Liver (tissue), 9 donors: Measurements from ENCODE around the gene COL7A1. TPM values are rescaled to one million over a fixed set of nuclear protein-coding genes. Genes with fewer than 3 reads are reported as not detected.

Experiments used
- DNase-seq: peaks from one replicate; pipeline ENCODE4 v3.0.0-alpha.2; 2017; ENCODE audit warnings: low spot score
- H3K27ac ChIP-seq, 2 donors: one replicate each; pipeline ENCODE4 v1.7.0; 2013; ENCODE audit warnings: inconsistent platforms in 2 of 2, low read length in 2 of 2, control low read depth in 1 of 2, low read depth in 1 of 2, mild to moderate bottlenecking in 1 of 2
- H3K27me3 ChIP-seq, 4 donors: one replicate each; pipeline versions ENCODE4 v1.6.1 to v1.7.0; 2013; ENCODE audit warnings: low read length in 3 of 4, inconsistent platforms in 1 of 4, mild to moderate bottlenecking in 1 of 4, moderate library complexity in 1 of 4; ENCODE audit not compliant: control insufficient read depth in 4 of 4, insufficient read depth in 4 of 4
- H3K36me3 ChIP-seq, 4 donors: one replicate each; pipeline versions ENCODE4 v1.6.1 to v1.7.0; 2013; ENCODE audit warnings: low read length in 3 of 4, mild to moderate bottlenecking in 3 of 4, low read depth in 1 of 4, moderate library complexity in 1 of 4; ENCODE audit not compliant: control insufficient read depth in 4 of 4, insufficient read depth in 3 of 4
- H3K4me1 ChIP-seq, 4 donors: one replicate each; pipeline versions ENCODE4 v1.6.1 to v1.7.0; 2013; ENCODE audit warnings: low read length in 3 of 4, mild to moderate bottlenecking in 3 of 4, moderate library complexity in 1 of 4; ENCODE audit not compliant: control insufficient read depth in 4 of 4, insufficient read depth in 4 of 4
- H3K4me3 ChIP-seq, 3 donors: one replicate each; pipeline versions ENCODE4 v1.6.1 to v1.7.0; 2013; ENCODE audit warnings: low read length in 3 of 3, control low read depth in 1 of 3, low read depth in 1 of 3, mild to moderate bottlenecking in 1 of 3
- H3K9ac ChIP-seq, 2 donors: one replicate each; pipeline ENCODE4 v1.7.0; 2013; ENCODE audit warnings: low read length in 2 of 2, mild to moderate bottlenecking in 2 of 2, moderate library complexity in 2 of 2, control low read depth in 1 of 2, low read depth in 1 of 2
- H3K9me3 ChIP-seq, 4 donors: one replicate each; pipeline versions ENCODE4 v1.6.1 to v1.7.0; 2013; ENCODE audit warnings: low read length in 3 of 4; ENCODE audit not compliant: control insufficient read depth in 4 of 4
- EGR1 ChIP-seq, 2 donors: IDR thresholded peaks; 2 replicates each; pipeline ENCODE4 v1.6.1; 2016 to 2018; ENCODE audit warnings: antibody characterized with exemption in 2 of 2, low read depth in 2 of 2
- FOXA1 ChIP-seq: IDR thresholded peaks from 2 replicates; pipeline ENCODE4 v1.6.1; 2016; ENCODE audit warnings: antibody characterized with exemption
- FOXA2 ChIP-seq: IDR thresholded peaks from 2 replicates; pipeline ENCODE4 v1.6.1; 2016; ENCODE audit warnings: antibody characterized with exemption
- GABPA ChIP-seq, 2 donors: IDR thresholded peaks in 1 of 2; conservative IDR thresholded peaks in 1 of 2; 2 replicates each; pipeline ENCODE4 v1.6.1; 2016; ENCODE audit warnings: antibody characterized with exemption in 2 of 2, mild to moderate bottlenecking in 1 of 2, moderate library complexity in 1 of 2
- HNF4A ChIP-seq, 2 donors: conservative IDR thresholded peaks; 2 replicates each; pipeline ENCODE4 v1.6.1; 2016; ENCODE audit warnings: antibody characterized with exemption in 2 of 2, mild to moderate bottlenecking in 2 of 2
- JUND ChIP-seq, 2 donors: IDR thresholded peaks; 2 replicates each; pipeline ENCODE4 v1.6.1; 2016; ENCODE audit warnings: antibody characterized with exemption in 2 of 2
- NR2F2 ChIP-seq: IDR thresholded peaks from 2 replicates; pipeline ENCODE4 v1.6.1; 2016; ENCODE audit warnings: antibody characterized with exemption
- RAD21 ChIP-seq, 2 donors: IDR thresholded peaks; 2 replicates each; pipeline ENCODE4 v1.6.1; 2016; ENCODE audit warnings: antibody characterized with exemption in 2 of 2, mild to moderate bottlenecking in 2 of 2
- RXRA ChIP-seq, 2 donors: IDR thresholded peaks; 2 replicates each; pipeline ENCODE4 v1.6.1; 2017 to 2018; ENCODE audit warnings: antibody characterized with exemption in 2 of 2, mild to moderate bottlenecking in 1 of 2
- TAF1 ChIP-seq: conservative IDR thresholded peaks from 2 replicates; pipeline ENCODE4 v1.6.1; 2016; ENCODE audit warnings: antibody characterized with exemption, mild to moderate bottlenecking
- YY1 ChIP-seq: IDR thresholded peaks from 2 replicates; pipeline ENCODE4 v1.6.1; 2016; ENCODE audit warnings: antibody characterized with exemption, mild to moderate bottlenecking
- WGBS: extraction: QIAGEN DNeasy Blood & Tissue Kit; methylation state at CpG from one replicate; pipeline ENCODE4 v1.1.7; 2013; 5-methylcytosine and 5-hydroxymethylcytosine counted together
- polyA plus RNA-seq, 2 donors: library from polyadenylated mRNA; stranded (reverse) in 1 of 2; unstranded in 1 of 2; fragments of 200-250 nt in 1 of 2; fragments of >200 nt in 1 of 2; fragmentation: Nextera tagmentation in 1 of 2; extraction: Ambion mirVana in 1 of 2; gene quantifications; one replicate each; pipeline versions ENCODE4 v1.2.1 to v1.2.3, GENCODE V29; 2013 to 2015
- total RNA-seq, 2 donors: library from RNA; depleted of rRNA; stranded (reverse); fragments of >200 nt; gene quantifications; one replicate each; pipeline ENCODE4 v1.2.3, GENCODE V29; 2014
- TF ChIP-seq, protein P1 (sequence below): IDR thresholded peaks from 2 replicates; pipeline ENCODE4 v1.6.1; 2016; ENCODE audit warnings: antibody characterized with exemption
- TF ChIP-seq, protein P2 (sequence below): IDR thresholded peaks from 2 replicates; pipeline ENCODE4 v1.6.1; 2016; ENCODE audit warnings: antibody characterized with exemption
- TF ChIP-seq, protein P3 (sequence below): IDR thresholded peaks from 2 replicates; pipeline ENCODE4 v1.6.1; 2016; ENCODE audit warnings: antibody characterized with exemption
- TF ChIP-seq, protein P4 (sequence below): fragments of 150-350 bp; IDR thresholded peaks from 2 replicates; pipeline ENCODE4 v1.5.1; 2017; ENCODE audit warnings: improper control_type of control experiment, low read depth, low read length; ENCODE audit not compliant: missing input control
- donor health status: healthy.
- donor health status: healthy.
- donor health status: healthy.
- donor health status: healthy.
- donor health status: healthy.

The COL7A1 gene
- total and polyA plus RNA-seq, 4 donors: 0.24 to 0.84 (median 0.40) TPM

DNA sequence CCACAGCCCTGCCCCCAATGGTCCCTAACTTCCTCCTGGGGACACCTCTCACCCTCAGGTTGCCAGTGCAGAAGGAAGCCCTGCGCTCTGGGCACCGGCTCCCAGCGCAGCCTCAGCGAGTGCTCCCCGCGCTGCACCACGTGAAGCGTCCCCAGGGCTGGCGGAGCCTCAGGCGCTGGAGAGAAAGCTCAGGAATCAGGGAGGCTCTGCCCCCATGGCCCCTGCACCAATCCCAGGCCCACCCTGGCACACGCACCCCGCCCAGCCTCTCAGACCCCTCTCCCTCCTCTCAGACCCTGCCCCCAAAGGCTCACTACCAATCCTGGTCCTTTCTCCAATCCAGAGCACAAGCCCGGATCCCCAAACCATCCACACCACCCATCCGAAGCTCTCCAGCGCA is 6.9 kb downstream of the COL7A1 start:
- Histone ChIP-seq H3K27ac (no peak overlapping the region), H3K4me3 (no peak overlapping the region), H3K27me3 (no peaks in the 10 kb centered on the region), H3K4me1 (no peaks in the 10 kb centered on the region), H3K9me3 (no peaks in the 10 kb centered on the region), H3K9ac (no peak overlapping the region), H3K36me3 (no peaks in the 10 kb centered on the region)
- no peak for TF ChIP-seq FOXA2
- TF ChIP-seq GABPA (IDR thresholded peaks at IDR 0.05 in 1 of 2, conservative IDR thresholded peaks at IDR 0.05 in 1 of 2): no peak
- TF ChIP-seq, protein P1, sequence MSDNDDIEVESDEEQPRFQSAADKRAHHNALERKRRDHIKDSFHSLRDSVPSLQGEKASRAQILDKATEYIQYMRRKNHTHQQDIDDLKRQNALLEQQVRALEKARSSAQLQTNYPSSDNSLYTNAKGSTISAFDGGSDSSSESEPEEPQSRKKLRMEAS: no peak
- no peak for TF ChIP-seq RXRA (IDR thresholded peaks at IDR 0.05)
- TF ChIP-seq, protein P2, sequence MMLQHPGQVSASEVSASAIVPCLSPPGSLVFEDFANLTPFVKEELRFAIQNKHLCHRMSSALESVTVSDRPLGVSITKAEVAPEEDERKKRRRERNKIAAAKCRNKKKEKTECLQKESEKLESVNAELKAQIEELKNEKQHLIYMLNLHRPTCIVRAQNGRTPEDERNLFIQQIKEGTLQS: no peak
- TF ChIP-seq NR2F2: no peak
- TF ChIP-seq YY1: no peak
- TF ChIP-seq JUND (IDR thresholded peaks at IDR 0.05): no peak
- no peak for TF ChIP-seq EGR1 (IDR thresholded peaks at IDR 0.05; ENCODE audit: low read depth in 2 of 2)
- TF ChIP-seq TAF1: no peak
- TF ChIP-seq FOXA1: no peak
- TF ChIP-seq, protein P3, sequence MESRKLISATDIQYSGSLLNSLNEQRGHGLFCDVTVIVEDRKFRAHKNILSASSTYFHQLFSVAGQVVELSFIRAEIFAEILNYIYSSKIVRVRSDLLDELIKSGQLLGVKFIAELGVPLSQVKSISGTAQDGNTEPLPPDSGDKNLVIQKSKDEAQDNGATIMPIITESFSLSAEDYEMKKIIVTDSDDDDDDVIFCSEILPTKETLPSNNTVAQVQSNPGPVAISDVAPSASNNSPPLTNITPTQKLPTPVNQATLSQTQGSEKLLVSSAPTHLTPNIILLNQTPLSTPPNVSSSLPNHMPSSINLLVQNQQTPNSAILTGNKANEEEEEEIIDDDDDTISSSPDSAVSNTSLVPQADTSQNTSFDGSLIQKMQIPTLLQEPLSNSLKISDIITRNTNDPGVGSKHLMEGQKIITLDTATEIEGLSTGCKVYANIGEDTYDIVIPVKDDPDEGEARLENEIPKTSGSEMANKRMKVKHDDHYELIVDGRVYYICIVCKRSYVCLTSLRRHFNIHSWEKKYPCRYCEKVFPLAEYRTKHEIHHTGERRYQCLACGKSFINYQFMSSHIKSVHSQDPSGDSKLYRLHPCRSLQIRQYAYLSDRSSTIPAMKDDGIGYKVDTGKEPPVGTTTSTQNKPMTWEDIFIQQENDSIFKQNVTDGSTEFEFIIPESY: no peak
- TF ChIP-seq, protein P4, sequence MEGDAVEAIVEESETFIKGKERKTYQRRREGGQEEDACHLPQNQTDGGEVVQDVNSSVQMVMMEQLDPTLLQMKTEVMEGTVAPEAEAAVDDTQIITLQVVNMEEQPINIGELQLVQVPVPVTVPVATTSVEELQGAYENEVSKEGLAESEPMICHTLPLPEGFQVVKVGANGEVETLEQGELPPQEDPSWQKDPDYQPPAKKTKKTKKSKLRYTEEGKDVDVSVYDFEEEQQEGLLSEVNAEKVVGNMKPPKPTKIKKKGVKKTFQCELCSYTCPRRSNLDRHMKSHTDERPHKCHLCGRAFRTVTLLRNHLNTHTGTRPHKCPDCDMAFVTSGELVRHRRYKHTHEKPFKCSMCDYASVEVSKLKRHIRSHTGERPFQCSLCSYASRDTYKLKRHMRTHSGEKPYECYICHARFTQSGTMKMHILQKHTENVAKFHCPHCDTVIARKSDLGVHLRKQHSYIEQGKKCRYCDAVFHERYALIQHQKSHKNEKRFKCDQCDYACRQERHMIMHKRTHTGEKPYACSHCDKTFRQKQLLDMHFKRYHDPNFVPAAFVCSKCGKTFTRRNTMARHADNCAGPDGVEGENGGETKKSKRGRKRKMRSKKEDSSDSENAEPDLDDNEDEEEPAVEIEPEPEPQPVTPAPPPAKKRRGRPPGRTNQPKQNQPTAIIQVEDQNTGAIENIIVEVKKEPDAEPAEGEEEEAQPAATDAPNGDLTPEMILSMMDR: no peak
- WGBS: 77% methylated on average over 15 of the region's 15 CpGs
- no peak for DNase-seq

DNA sequence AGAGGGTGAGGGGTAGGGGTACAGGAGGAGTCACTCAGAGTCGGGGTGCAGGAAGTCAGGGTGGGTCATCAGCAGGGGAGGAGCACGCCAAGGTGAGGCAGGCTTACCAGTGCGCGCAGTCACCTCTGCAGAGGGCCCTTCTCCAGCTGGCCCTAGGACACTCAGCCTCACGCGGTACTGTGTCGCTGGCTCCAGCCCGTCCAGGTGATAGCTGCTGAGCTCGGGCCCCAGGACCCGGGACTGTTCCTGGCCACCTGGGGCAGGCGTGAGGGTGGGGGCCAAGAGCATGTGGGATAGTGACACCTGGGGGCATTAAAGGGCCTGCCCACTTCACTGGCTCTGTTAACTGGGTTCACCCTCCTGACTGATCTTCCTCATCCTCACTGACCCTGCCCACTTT is 7.4 kb downstream of the COL7A1 start:
- DNase-seq: no peak
- no peaks in the 10 kb centered on the region for H3K9me3 ChIP-seq
- H3K4me1 ChIP-seq: no peaks in the 10 kb centered on the region
- TF ChIP-seq, protein P3: no peak
- TF ChIP-seq RAD21 (IDR thresholded peaks at IDR 0.05) (no peak), NR2F2 (no peak), FOXA2 (no peak), FOXA1 (no peak), YY1 (no peak), EGR1 (IDR thresholded peaks at IDR 0.05; ENCODE audit: low read depth in 2 of 2) (no peak), TAF1 (no peak), RXRA (IDR thresholded peaks at IDR 0.05) (no peak), GABPA (IDR thresholded peaks at IDR 0.05 in 1 of 2, conservative IDR thresholded peaks at IDR 0.05 in 1 of 2) (no peak), HNF4A (conservative IDR thresholded peaks at IDR 0.05) (no peak), JUND (IDR thresholded peaks at IDR 0.05) (no peak)
- TF ChIP-seq, protein P4: no peak
- TF ChIP-seq, protein P1: no peak
- no peak overlapping the region for H3K9ac ChIP-seq
- H3K27ac ChIP-seq: no peak overlapping the region
- WGBS: 81% methylated on average over 11 of the region's 11 CpGs
- no peaks in the 10 kb centered on the region for H3K36me3 ChIP-seq
- no peak overlapping the region for H3K4me3 ChIP-seq
- no peaks in the 10 kb centered on the region for H3K27me3 ChIP-seq
